Measurements from ENCODE around the gene HSPA1B.
"Not testable (repeated sequence)": the region's sequence is repeated elsewhere in the genome, so short reads cannot be mapped to it uniquely, and the experiment has no call there.

HSPA1B gene

DNA sequence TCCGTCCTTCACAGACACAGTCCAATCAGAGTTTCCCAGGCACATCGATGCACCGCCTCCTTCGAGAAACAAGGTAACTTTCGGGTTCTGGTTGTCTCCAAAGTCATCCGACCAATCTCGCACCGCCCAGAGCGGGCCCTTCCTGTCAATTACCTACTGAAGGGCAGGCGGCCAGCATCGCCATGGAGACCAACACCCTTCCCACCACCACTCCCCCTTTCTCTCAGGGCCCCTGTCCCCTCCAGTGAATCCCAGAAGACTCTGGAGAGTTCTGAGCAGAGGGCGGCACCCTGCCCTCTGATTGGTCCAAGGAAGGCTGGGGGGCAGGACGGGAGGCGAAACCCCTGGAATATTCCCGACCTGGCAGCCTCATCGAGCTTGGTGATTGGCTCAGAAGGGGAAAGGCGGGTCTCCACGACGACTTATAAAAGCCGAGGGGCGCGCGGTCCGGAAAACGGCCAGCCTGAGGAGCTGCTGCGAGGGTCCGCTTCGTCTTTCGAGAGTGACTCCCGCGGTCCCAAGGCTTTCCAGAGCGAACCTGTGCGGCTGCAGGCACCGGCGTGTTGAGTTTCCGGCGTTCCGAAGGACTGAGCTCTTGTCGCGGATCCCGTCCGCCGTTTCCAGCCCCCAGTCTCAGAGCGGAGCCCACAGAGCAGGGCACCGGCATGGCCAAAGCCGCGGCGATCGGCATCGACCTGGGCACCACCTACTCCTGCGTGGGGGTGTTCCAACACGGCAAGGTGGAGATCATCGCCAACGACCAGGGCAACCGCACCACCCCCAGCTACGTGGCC, at the start of gene HSPA1B:
TSS of gene HSPA1B (plus strand) at position 453 of the 794 bp plus-strand sequence. CDS start at position 666, 213 bp downstream.
- ATAC-seq = peak; percentile 86 to 88

DNA sequence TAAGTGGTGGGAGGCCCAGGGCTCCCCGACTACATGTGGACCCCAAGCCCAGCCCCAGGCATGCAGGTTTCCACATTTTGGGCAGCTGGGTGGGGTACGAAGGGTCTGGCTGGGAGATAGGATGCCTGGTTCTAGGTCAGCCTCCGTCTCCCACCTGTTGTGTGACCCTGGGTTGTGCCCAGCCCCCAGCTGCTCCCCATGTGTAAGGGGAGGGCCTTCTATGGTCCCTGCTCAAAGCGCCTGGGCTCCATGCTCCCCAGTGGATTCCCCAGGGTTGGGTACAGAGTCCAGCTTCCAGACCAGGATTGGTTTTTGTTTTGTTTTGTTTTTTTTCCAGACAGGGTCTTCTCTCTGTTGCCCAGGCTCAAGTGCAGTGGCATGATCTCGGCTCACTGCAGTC, 49.3 kb upstream of the HSPA1B start:
- no peak for ATAC-seq

GRCh38 chr6:31778999-31779885, 48.3 kb upstream of the HSPA1B start:
- no peak for ATAC-seq

DNA sequence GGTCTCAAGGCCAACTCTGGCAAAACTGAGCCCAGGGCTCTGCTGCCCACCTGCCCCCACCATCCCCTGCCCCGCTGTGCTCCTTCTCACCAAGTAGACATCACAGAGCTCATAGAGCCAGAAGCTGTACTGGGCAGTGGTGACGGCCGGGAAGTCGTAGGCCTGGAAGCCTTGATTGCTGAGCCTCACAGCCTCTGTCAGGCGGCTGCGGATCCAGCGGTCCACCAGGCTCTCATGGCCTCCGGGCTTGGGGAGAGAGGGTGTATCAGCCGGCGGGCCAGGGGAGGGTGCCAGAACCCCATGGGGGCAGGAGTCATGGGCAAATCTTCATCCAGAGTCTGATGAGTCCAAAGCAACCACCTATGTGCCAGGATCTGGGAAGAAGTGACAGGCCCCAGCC, 47.6 kb upstream of the HSPA1B start:
- no peak for ATAC-seq

GRCh38 chr6:31780507-31781243, 46.9 kb upstream of the HSPA1B start:
- no peak for ATAC-seq

GRCh38 chr6:31781244-31782125, 46.1 kb upstream of the HSPA1B start:
- no peak for ATAC-seq

GRCh38 chr6:31782126-31782855, 45.2 kb upstream of the HSPA1B start:
- no peak for ATAC-seq

GRCh38 chr6:31784098-31784925, 43.2 kb upstream of the HSPA1B start:
- ATAC-seq = no peak

GRCh38 chr6:31785475-31785874, 42.1 kb upstream of the HSPA1B start:
- no peak for ATAC-seq

- ATAC-seq = no peak
Measured at GRCh38 chr6:31791324-31792089, 36.0 kb upstream of the HSPA1B start.

- no peak for ATAC-seq
Measured at GRCh38 chr6:31792090-31792374, 35.5 kb upstream of the HSPA1B start.

DNA sequence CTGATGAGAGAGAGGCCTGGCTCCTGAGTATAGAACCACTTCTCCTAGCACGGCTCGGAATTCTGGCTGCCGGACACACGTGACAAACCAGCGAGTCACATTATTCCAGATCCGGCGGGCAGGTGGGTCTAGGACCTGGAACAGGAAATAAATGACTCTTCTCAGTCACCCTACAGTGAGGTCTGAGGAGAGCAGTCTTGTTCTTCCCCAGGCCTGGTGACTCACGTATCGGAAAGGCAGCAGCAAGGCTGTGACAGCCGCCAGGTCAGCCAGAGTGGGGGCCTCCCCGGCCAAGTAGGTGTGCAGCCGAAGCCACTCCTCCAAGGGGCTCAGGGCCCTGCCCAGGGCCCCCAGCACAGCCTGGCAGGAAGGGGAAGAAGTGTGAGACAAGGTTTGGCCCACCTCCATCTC, 34.8 kb upstream of the HSPA1B start:
- ATAC-seq = peak in 1 of 2 donors; percentile 36

DNA sequence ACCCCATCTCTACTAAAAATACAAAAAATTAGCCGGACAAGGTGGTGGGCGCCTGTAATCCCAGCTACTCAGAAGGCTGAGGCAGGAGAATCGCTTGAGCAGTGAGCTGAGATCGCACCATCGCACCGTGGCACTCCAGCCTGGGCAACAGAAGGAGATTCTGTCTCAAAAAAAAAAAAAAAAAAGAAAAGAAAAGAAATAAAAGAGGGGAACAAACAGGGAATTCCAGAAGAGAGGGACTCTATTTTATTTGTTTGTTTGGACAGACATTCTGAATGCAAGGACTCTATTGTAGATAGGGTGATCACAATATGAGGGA, 33.7 kb upstream of the HSPA1B start:
- not testable (repeated sequence) for ATAC-seq

GRCh38 chr6:31794294-31794865, 33.2 kb upstream of the HSPA1B start:
- no peak for ATAC-seq

DNA sequence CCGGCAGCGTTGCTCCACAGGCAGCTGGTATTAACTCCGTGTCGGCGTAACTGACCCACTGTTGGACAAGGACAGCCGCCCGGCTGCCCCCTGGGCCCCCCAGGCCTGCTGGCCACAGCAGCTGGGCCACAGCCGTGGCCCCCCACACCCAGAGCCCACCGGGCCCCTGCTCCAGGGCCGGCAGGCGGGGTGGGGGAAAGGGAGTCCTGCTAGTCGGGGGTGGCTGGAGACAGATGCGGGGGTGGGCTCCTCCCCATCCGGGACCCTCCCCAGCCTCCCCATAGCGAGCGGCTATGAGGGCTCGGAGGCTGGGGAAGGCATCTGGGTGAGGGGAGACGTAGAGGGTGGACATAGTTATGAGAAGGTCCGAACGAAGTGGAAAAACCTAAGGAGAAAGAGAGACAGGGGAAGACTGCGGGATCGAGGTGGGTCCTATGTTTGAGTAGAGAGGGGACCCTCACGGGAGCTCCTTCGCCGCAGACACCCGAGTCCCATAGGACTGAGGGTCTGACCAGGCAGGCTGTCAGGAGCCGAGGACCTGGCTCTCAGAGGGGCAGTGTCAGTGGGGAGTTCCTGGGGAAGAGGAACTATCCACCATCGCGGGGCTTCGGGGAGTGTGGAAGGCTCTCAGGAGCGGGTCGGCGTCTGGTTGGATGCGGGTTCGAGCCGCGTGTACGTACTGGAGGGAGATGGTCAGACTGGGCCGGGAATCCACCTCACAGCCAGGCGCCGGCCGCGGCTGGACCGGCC, 32.5 kb upstream of the HSPA1B start:
- peak; percentile 25 to 32 for ATAC-seq

DNA sequence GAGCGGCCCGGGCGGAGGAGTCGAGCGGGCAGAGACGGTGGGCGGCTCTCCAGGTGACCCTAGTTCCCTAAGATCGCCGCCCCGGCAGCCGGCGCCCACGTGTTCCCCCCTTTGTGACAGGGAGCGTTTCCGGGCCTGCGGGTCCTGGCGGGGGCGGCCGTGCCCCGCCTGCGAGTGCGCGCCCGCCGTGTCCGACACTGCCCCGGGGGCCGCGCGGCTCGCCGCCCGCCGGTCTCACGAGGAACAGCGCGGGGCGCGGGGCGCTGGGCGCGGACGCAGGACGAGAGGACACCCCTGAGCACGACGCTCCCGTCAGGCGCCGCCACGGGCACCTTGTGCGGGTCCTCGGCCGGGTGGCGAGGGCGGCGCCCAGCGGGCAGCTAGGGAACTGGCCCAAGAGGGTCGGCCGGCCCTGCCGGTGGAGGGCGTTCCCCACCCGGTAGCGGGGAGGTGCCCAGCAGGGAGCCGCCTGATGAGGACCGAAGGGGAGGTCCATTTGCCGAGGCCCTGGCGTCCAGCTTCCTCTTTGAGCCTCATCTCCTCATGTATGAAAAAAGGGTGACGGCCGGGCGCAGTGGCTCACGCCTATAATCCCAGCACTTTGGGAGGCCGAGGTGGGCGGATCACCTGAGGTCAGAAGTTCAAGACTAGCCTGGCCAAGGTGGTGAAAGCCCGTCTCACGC, 31.8 kb upstream of the HSPA1B start, which contains the start of gene VARS1:
TSS of gene VARS1 (minus strand) at position 137 of the 683 bp plus-strand sequence. CDS start 535 bp downstream, outside the sequence.
- ATAC-seq = peak; percentile 86 to 88

DNA sequence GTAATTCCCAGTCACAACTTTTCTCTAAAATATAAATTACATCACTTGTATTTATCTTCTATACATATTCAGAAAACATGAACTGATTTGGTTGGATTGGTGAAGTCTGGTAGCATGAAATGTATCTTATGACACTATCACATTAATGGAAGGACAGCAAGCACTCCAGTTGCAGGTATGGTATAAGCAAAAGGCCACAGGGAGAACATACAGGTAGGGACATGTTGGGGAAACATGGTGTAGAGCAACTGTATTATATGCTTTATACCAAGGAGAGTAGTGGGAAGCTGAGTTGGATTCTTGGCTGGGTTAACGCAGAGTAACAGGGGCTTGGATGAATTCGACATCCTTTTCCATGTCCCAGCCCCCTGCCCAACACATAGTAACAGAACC, 30.5 kb upstream of the HSPA1B start:
- no peak for ATAC-seq

DNA sequence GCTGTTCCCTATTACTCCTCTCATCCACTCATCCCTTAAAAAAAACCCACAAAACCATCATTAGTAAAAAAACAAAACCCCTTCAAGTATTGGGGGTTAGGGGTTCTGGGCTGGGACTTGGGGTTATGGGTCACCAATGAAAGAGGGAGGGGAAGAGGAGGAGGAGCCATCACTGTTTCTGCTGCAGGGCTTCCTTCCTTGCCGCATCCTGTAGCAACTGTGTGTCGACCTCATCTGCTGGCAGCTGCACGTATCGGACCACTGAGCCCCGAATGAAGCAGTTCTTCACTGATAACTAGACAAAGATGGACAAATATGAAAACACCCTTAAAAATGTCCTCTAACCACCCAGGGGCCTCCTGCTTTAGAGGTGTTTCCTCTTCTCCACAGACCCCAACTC, 29.9 kb upstream of the HSPA1B start:
- ATAC-seq = no peak

Data from activated CD4-positive, CD25-positive, alpha-beta regulatory T cell treated with anti-CD3 and anti-CD28 coated beads, Interleukin-2, amount 50 U/mL, for 24 hours (primary cell).